Measurements from ENCODE around the gene ZNF69. TPM values are rescaled to one million over a fixed set of nuclear protein-coding genes. Genes with fewer than 3 reads are reported as not detected.

The ZNF69 gene
- total and polyA plus RNA-seq, 2 of the 4 experiments (the other 2 are of a cell fraction): 2.7 to 12.0 TPM

- ChIA-PET CTCF (interaction anchor here (0.7 to 2.6 kb wide), 5 partner anchors 29 to 135 kb away, joined by 3 to 24 read pairs (median 5); no protein-coding TSS in a partner anchor), POLR2A (ENCODE audit: unreplicated experiment) (no interaction called here)
- H2BK15ac ChIP-seq (ENCODE audit: low read depth, low read length): peak within 1 kb of the TSS; percentile 53; the same call in 1 of the 3 replicates
- H3K4ac ChIP-seq (ENCODE audit: low read depth, low read length): peak within 1 kb of the TSS; percentile 94
- BruUV-seq (replicated peaks): no TSS peak
- H3K56ac ChIP-seq (ENCODE audit: extremely low read depth, insufficient read depth, low read length): peak within 1 kb of the TSS; percentile 35; the same call in 1 of the 2 replicates
- peaks cover 3% of the 10 kb centered on the region for H4K20me1 ChIP-seq (ENCODE audit: insufficient read depth, low read length)
- H2BK120ac ChIP-seq (ENCODE audit: low read depth, low read length): peak within 1 kb of the TSS; percentile 58; the same call in 1 of the 2 replicates
- H3K14ac ChIP-seq (replicated peaks; ENCODE audit: low read depth, low read length): peak within 1 kb of the TSS; percentile 94
- peak within 1 kb of the TSS; percentile 88 for H4K5ac ChIP-seq (ENCODE audit: low read depth, low read length)
- H3K9me3 ChIP-seq (ENCODE audit: control insufficient read depth, insufficient read depth, low read length): no peaks in the 10 kb centered on the region
- DNase-seq (peak; percentile 86), ATAC-seq (ENCODE audit: low read depth) (peak; percentile 96)
- H3K23ac ChIP-seq (ENCODE audit: low read depth, low read length): peak within 1 kb of the TSS; percentile 85
- H3K9ac ChIP-seq (ENCODE audit: low read depth, low read length): peak within 1 kb of the TSS; percentile 86
- peak within 1 kb of the TSS; percentile 85 for H4K91ac ChIP-seq (ENCODE audit: insufficient read depth, low read depth, low read length)
- H3K9me1 ChIP-seq (ENCODE audit: insufficient read depth, low read length): no peaks in the 10 kb centered on the region
- H3K4me3 ChIP-seq (ENCODE audit: insufficient read depth, low read depth, low read length): peak within 1 kb of the TSS; percentile 93
- peak within 1 kb of the TSS; percentile 92 for H3K4me2 ChIP-seq (ENCODE audit: low read depth, low read length)
- H2AK5ac ChIP-seq (ENCODE audit: low read depth, low read length): peak within 1 kb of the TSS; percentile 54
- peak within 1 kb of the TSS in 1 of 2 experiments; percentile 90; a peak in 2 of 4 replicates for H4K8ac ChIP-seq (ENCODE audit: low read depth in 2 of 2, low read length in 2 of 2)
- peaks cover 4% of the 10 kb centered on the region; the same call in 1 of the 2 replicates for H3K4me1 ChIP-seq (ENCODE audit: control insufficient read depth, insufficient read depth, low read length)
- intact Hi-C loops (cut with micrococcal nuclease) (loop anchor here (10.0 kb wide), 1 partner anchor 130 kb away; the partner anchor contains the start of gene ZNF878), dilution Hi-C loops (cut with HindIII; ENCODE audit: low sequenced_read_pairs, unreplicated experiment) (no loop called here), in situ Hi-C loops (cut with MboI; ENCODE audit: low sequenced_read_pairs) (no loop called here)
- H3K27me3 ChIP-seq (ENCODE audit: control insufficient read depth, insufficient read depth, low read length): no peaks in the 10 kb centered on the region
- 0% methylated on average over 19 of the region's 53 CpGs; no CpG with 5 or more reads in 1 of the 2 experiments for WGBS, 2 experiments (ENCODE audit: extremely low coverage in 2 of 2, insufficient read length in 1 of 2)
- H2BK5ac ChIP-seq (ENCODE audit: low read depth, low read length, poor library complexity, severe bottlenecking): peak within 1 kb of the TSS; percentile 86
- H3K27ac ChIP-seq (ENCODE audit: insufficient read depth, low read length): peak within 1 kb of the TSS; percentile 97
- H2AK9ac ChIP-seq (replicated peaks; ENCODE audit: low read depth, low read length, poor library complexity): peak within 1 kb of the TSS; percentile 77
- no peak within 1 kb of the TSS for H2BK20ac ChIP-seq (ENCODE audit: low read depth, low read length)
- H2AFZ ChIP-seq (replicated peaks; ENCODE audit: low read length, poor library complexity): peak within 1 kb of the TSS; percentile 96
- peaks cover 3 to 22% of the 10 kb centered on the region in 2 experiments; a peak in 3 of 4 replicates for H3K79me1 ChIP-seq (ENCODE audit: low read depth in 1 of 2, low read length in 2 of 2)
- H3K36me3 ChIP-seq (ENCODE audit: control insufficient read depth, insufficient read depth, low read length): no peaks in the 10 kb centered on the region
- peak within 1 kb of the TSS; percentile 56 for H3K18ac ChIP-seq (ENCODE audit: low read depth, low read length)
- peak; percentile 10; the same call in 1 of the 2 replicates for TF ChIP-seq CEBPB (IDR thresholded peaks at IDR 0.05; ENCODE audit: low read depth, low read length)
- TF ChIP-seq MAFK (IDR thresholded peaks at IDR 0.05; ENCODE audit: low read depth, low read length): no peak
- TF ChIP-seq ELK1 (IDR thresholded peaks at IDR 0.05; ENCODE audit: borderline replicate concordance, low read depth, low read length): no peak
- no peak for TF ChIP-seq RCOR1 (IDR thresholded peaks at IDR 0.05; ENCODE audit: insufficient replicate concordance, low read length)
- no peak for TF ChIP-seq RFX5 (IDR thresholded peaks at IDR 0.05; ENCODE audit: low read depth, low read length)
- no peak for TF ChIP-seq USF2 (IDR thresholded peaks at IDR 0.05; ENCODE audit: low read depth, low read length)
- TF ChIP-seq FOS (IDR thresholded peaks at IDR 0.05; ENCODE audit: low read depth, low read length): no peak
- peak; percentile 63; the same call in 1 of the 2 replicates for TF ChIP-seq MXI1 (IDR thresholded peaks at IDR 0.05; ENCODE audit: borderline replicate concordance, low read depth, low read length)
- TF ChIP-seq POLR2A (IDR thresholded peaks at IDR 0.05; ENCODE audit: low read depth, low read length): peak; percentile 72; the same call in 1 of the 2 replicates
- TF ChIP-seq MAZ (IDR thresholded peaks at IDR 0.05; ENCODE audit: borderline replicate concordance, low read depth, low read length): peak; percentile 80; the same call in 1 of the 2 replicates
- no peak for TF ChIP-seq RAD21 (IDR thresholded peaks at IDR 0.05; ENCODE audit: low read length)
- no peak for TF ChIP-seq CTCF (conservative IDR thresholded peaks at IDR 0.05; ENCODE audit: low read depth, low read length)
- TF ChIP-seq NFE2L2 (IDR thresholded peaks at IDR 0.05; ENCODE audit: low read depth, low read length): no peak
These were observed 37.5 kb downstream of the ZNF69 start, which contains the start of gene ZNF700 for GRCh38 chr19:11924886-11925650. Gene ZNF700, plus strand, starts transcription at chr19:11925107. Its CDS starts 104 bp downstream, at chr19:11925211.
